Pulmonary artery endothelial cell (primary cell): ENCODE data around the gene ADAM12. TPM values are rescaled to one million over a fixed set of nuclear protein-coding genes. Genes with fewer than 3 reads are reported as not detected.

Experiments used
- DNase-seq: peaks from one replicate; pipeline ENCODE4 v3.0.0-alpha.2; 2011; ENCODE audit warnings: low read depth, low spot score
- total RNA-seq: library from RNA; depleted of rRNA; stranded (reverse); fragments of >200 nt; gene quantifications from 2 replicates; pipeline ENCODE4 v1.2.3, GENCODE V29; 2014

Gene ADAM12
- total RNA-seq, 1 donor from 2014 or later: 0.13 TPM

- no peak for DNase-seq
Measured at GRCh38 chr10:126022841-126023240, 365.4 kb downstream of the ADAM12 start.

- no peak for DNase-seq
Measured at GRCh38 chr10:126021833-126022500, 366.3 kb downstream of the ADAM12 start.

GRCh38 chr10:126017961-126018560 lies 370.2 kb downstream of the ADAM12 start:
- DNase-seq: no peak

GRCh38 chr10:126016882-126017281 lies 371.4 kb downstream of the ADAM12 start:
- DNase-seq: no peak

GRCh38 chr10:126016156-126016805 lies 372.0 kb downstream of the ADAM12 start:
- DNase-seq: no peak

GRCh38 chr10:126015413-126015812 lies 372.9 kb downstream of the ADAM12 start:
- no peak for DNase-seq

- no peak for DNase-seq
Measured at GRCh38 chr10:126014309-126014708, 374.0 kb downstream of the ADAM12 start.

GRCh38 chr10:126013489-126014281 lies 374.6 kb downstream of the ADAM12 start:
- DNase-seq: no peak

- DNase-seq: no peak
Measured at GRCh38 chr10:126012485-126012884, 375.8 kb downstream of the ADAM12 start.

GRCh38 chr10:126011995-126012394 lies 376.3 kb downstream of the ADAM12 start:
- DNase-seq: no peak

- DNase-seq: no peak
Measured at GRCh38 chr10:126009650-126010049, 378.6 kb downstream of the ADAM12 start.

- DNase-seq: no peak
Measured at GRCh38 chr10:126006906-126007305, 381.4 kb downstream of the ADAM12 start.

- DNase-seq: no peak
Measured at GRCh38 chr10:126006264-126006663, 382.0 kb downstream of the ADAM12 start.

- no peak for DNase-seq
Measured at GRCh38 chr10:126004752-126005151, 383.5 kb downstream of the ADAM12 start.

- no peak for DNase-seq
Measured at GRCh38 chr10:126001576-126001975, 386.7 kb downstream of the ADAM12 start.

- no peak for DNase-seq
Measured at GRCh38 chr10:125999694-126000093, 388.6 kb downstream of the ADAM12 start.

- DNase-seq: no peak
Measured at GRCh38 chr10:125997586-125997985, 390.7 kb downstream of the ADAM12 start.

- DNase-seq: no peak
Measured at GRCh38 chr10:125995726-125996304, 392.5 kb downstream of the ADAM12 start.

- no peak for DNase-seq
Measured at GRCh38 chr10:125994601-125995000, 393.7 kb downstream of the ADAM12 start.

- no peak for DNase-seq
Measured at GRCh38 chr10:125992254-125992653, 396.0 kb downstream of the ADAM12 start.

GRCh38 chr10:125991392-125991791 lies 396.9 kb downstream of the ADAM12 start:
- DNase-seq: no peak

- DNase-seq: no peak
Measured at GRCh38 chr10:125990974-125991373, 397.3 kb downstream of the ADAM12 start.
